SK-N-SH (cell line): Measurements from ENCODE around the gene KCNK5. TPM values are rescaled to one million over a fixed set of nuclear protein-coding genes. Genes with fewer than 3 reads are reported as not detected.

Source experiments
- CTCF ChIA-PET: fragments of 300-600, 350-600 bp; formaldehyde crosslinking; extraction: SDS; loops from one replicate; lab custom pipeline; 2021; lab: Yijun Ruan, JAX
- POLR2A ChIA-PET: fragments of 350-600 bp; sonication (Branson Sonifier 250); formaldehyde crosslinking; extraction: SDS; loops from one replicate; lab custom pipeline; 2020; ENCODE audit warnings: antibody characterized with exemption, inconsistent platforms; lab: Yijun Ruan, JAX
- DNase-seq: peaks from one replicate; pipeline ENCODE4 v3.0.0; 2012
- H2AFZ ChIP-seq: fragments of 200-600 bp; sonication (generic); 2 replicates; pipeline ENCODE4 v1.8.1; 2016; ENCODE audit warnings: antibody characterized with exemption, mild to moderate bottlenecking, low read depth
- H3F3A ChIP-seq: fragments of 200-600 bp; sonication (generic); replicated peaks from 2 replicates; pipeline ENCODE3; 2016; ENCODE audit warnings: antibody characterized with exemption, mild to moderate bottlenecking; ENCODE audit not compliant: insufficient read depth
- H3K27ac ChIP-seq, 2 experiments: fragments of 200-500 bp in 1 of 2; fragments of 200-600 bp in 1 of 2; sonication (Bioruptor generic) in 1 of 2; sonication (generic), shearing (Covaris generic) in 1 of 2; 2 replicates each; pipeline versions ENCODE4 v1.5.1 to v1.6.1; 2014 to 2016; ENCODE audit warnings: low read depth in 2 of 2, inconsistent platforms in 1 of 2, low read length in 1 of 2, mild to moderate bottlenecking in 1 of 2, mixed read lengths in 1 of 2
- H3K27me3 ChIP-seq: fragments of 200-600 bp; sonication (generic), shearing (Covaris generic); 2 replicates; pipeline ENCODE4 v1.6.1; 2016; ENCODE audit warnings: mixed run types; ENCODE audit not compliant: insufficient read depth
- H3K36me3 ChIP-seq, 2 experiments: fragments of 200-500 bp in 1 of 2; fragments of 200-600 bp in 1 of 2; sonication (Bioruptor generic) in 1 of 2; sonication (generic) in 1 of 2; replicated peaks in 1 of 2; 2 replicates each; pipeline versions ENCODE3 to v1.5.1; 2014 to 2016; ENCODE audit warnings: low read length in 1 of 2, mild to moderate bottlenecking in 1 of 2; ENCODE audit not compliant: insufficient read depth in 2 of 2, control insufficient read depth in 1 of 2
- H3K4me1 ChIP-seq, 2 experiments: fragments of 200-500 bp in 1 of 2; fragments of 200-600 bp in 1 of 2; sonication (Bioruptor generic) in 1 of 2; sonication (generic), shearing (Covaris generic) in 1 of 2; 2 replicates each; pipeline versions ENCODE4 v1.5.1 to v1.6.1; 2014 to 2016; ENCODE audit warnings: low read depth in 1 of 2, low read length in 1 of 2, mixed run types in 1 of 2; ENCODE audit not compliant: insufficient read depth in 2 of 2, control insufficient read depth in 1 of 2
- H3K4me2 ChIP-seq: fragments of 200-600 bp; sonication (generic), shearing (Covaris generic); 2 replicates; pipeline ENCODE4 v1.6.1; 2017; ENCODE audit warnings: mixed run types
- H3K4me3 ChIP-seq, 2 experiments: fragments of 200-500 bp in 1 of 2; fragments of 200-600 bp in 1 of 2; sonication (Bioruptor generic) in 1 of 2; sonication (generic), shearing (Covaris generic) in 1 of 2; 2 replicates each; pipeline versions ENCODE4 v1.5.1 to v1.8.1; 2014 to 2016; ENCODE audit warnings: low read depth in 2 of 2, inconsistent platforms in 1 of 2, low read length in 1 of 2, mild to moderate bottlenecking in 1 of 2, mixed read lengths in 1 of 2, moderate library complexity in 1 of 2
- H3K79me2 ChIP-seq: fragments of 200-600 bp; sonication (generic); 2 replicates; pipeline ENCODE4 v1.8.1; 2017; ENCODE audit warnings: mild to moderate bottlenecking; ENCODE audit not compliant: insufficient read depth
- H3K9ac ChIP-seq: fragments of 200-600 bp; sonication (generic); 2 replicates; pipeline ENCODE4 v1.6.1; 2017; ENCODE audit warnings: mixed run types
- H3K9me2 ChIP-seq: fragments of 200-600 bp; sonication (generic); 2 replicates; pipeline ENCODE4 v1.6.1; 2017; ENCODE audit warnings: mixed run types
- H3K9me3 ChIP-seq: fragments of 200-600 bp; sonication (generic); 2 replicates; pipeline ENCODE4 v1.6.1; 2017; ENCODE audit warnings: mixed run types, mild to moderate bottlenecking, moderate library complexity
- H4K20me1 ChIP-seq: fragments of 200-600 bp; sonication (generic); 2 replicates; pipeline ENCODE4 v1.6.1; 2017; ENCODE audit warnings: mild to moderate bottlenecking, mixed run types; ENCODE audit not compliant: insufficient read depth
- ELF1 ChIP-seq: IDR thresholded peaks from 2 replicates; pipeline ENCODE4 v1.4.0; 2012
- EP300 ChIP-seq, 2 experiments: IDR thresholded peaks; 2 replicates each; pipeline versions ENCODE4 v1.4.0 to v1.6.1; 2012; ENCODE audit warnings: borderline replicate concordance in 1 of 2, low read depth in 1 of 2, low read length in 1 of 2
- EZH2phosphoT487 ChIP-seq: fragments of 200-600 bp; sonication (generic); IDR thresholded peaks from 2 replicates; pipeline ENCODE4 v1.6.1; 2017; ENCODE audit warnings: low read depth, mixed run types, mild to moderate bottlenecking, antibody characterized with exemption, moderate library complexity, borderline replicate concordance
- FOSL2 ChIP-seq: IDR thresholded peaks from 2 replicates; pipeline ENCODE4 v1.4.0; 2012; ENCODE audit warnings: low read depth, mild to moderate bottlenecking, moderate library complexity, borderline replicate concordance
- FOXJ3 ChIP-seq: sonication (generic); formaldehyde crosslinking; IDR thresholded peaks from 2 replicates; pipeline ENCODE4 v1.5.1; 2020; ENCODE audit warnings: mild to moderate bottlenecking, missing genetic modification reagents
- RFX5 ChIP-seq: IDR thresholded peaks from 2 replicates; pipeline ENCODE4 v1.6.1; 2012; ENCODE audit warnings: mild to moderate bottlenecking, improper control_type of control experiment, low read length
- TCF12 ChIP-seq: IDR thresholded peaks from 2 replicates; pipeline ENCODE4 v1.4.0; 2012
- TEAD4 ChIP-seq: IDR thresholded peaks from 2 replicates; pipeline ENCODE4 v1.4.0; 2012; ENCODE audit warnings: mild to moderate bottlenecking, borderline replicate concordance; ENCODE audit not compliant: insufficient read depth
- WGBS: methylation state at CpG from one replicate; pipeline ENCODE4 v1.1.6; 2017; ENCODE audit warnings: low lambda C conversion rate; 5-methylcytosine and 5-hydroxymethylcytosine counted together
- polyA plus RNA-seq, 3 experiments: library from polyadenylated mRNA; depleted of rRNA; stranded (reverse); fragments of >200 nt; gene quantifications; 2 replicates each; pipeline ENCODE4 v1.2.3, GENCODE V29; 2012
- TF ChIP-seq, protein P1 (sequence below): IDR thresholded peaks from 2 replicates; pipeline ENCODE4 v1.4.0; 2012; ENCODE audit warnings: low read depth, borderline replicate concordance
- TF ChIP-seq, protein P2 (sequence below): IDR thresholded peaks from 2 replicates; pipeline ENCODE4 v1.6.1; 2012; ENCODE audit warnings: mild to moderate bottlenecking, low read depth, low read length, moderate library complexity
- TF ChIP-seq, protein P3 (sequence below): IDR thresholded peaks from 2 replicates; pipeline ENCODE4; 2012

KCNK5 gene
- polyA plus RNA-seq, 1 of the 3 experiments (the other 2 are of a cell fraction) = not detected

DNA sequence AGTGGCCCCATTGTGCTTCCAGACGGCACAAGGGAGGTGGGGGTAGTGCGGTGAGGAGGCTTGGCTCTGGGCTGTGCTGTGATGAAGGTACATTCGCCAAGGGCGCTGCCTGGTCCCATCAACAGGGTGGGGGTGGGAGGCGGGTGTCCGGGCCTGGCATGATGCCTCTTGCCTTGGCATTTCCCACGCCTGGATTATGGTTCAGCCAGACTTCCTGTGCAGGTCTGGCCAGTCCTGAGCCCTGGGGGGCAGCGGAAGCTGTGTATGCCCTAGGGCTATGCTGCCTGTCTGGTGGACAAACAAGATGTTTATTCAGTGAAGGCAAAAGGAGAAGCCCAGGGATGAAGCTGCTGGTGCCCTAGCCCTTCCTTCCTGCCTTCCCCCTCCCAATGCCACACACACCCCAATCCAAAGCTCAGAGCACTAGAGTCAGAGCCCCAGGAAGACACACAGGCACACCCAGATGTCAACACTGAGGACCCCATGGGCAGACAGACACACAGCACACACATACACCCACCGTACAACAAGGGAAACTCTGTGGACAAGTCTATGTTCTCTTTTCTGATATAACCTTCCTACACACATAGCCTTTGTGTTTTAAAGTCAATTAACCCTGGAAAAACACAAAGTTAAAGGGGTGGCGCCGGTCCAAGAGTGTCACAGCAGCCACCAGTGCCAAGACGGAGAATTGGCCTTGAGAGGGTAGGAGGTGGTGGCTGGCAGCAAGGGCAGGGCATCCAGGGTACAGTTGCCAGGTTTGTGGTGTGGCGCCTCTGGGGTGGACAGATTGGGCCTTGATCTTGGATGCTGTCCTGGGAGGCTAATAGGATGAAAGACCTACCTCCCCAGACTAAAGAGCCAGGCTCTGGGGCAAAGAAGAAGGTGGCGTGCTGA is 59.6 kb downstream of the KCNK5 start:
- Histone ChIP-seq H3K9me2 (no peaks in the 10 kb centered on the region), H3K9me3 (no peaks in the 10 kb centered on the region), H3K27ac (no peak overlapping the region), H3K4me1 (no peaks in the 10 kb centered on the region; a peak in 1 of 4 replicates), H3K4me2 (no peak overlapping the region), H2AFZ (no peak overlapping the region), H4K20me1 (no peaks in the 10 kb centered on the region), H3F3A (no peaks in the 10 kb centered on the region), H3K79me2 (no peaks in the 10 kb centered on the region), H3K27me3 (no peaks in the 10 kb centered on the region), H3K9ac (no peak overlapping the region), H3K36me3 (no peaks in the 10 kb centered on the region), H3K4me3 (no peak overlapping the region)
- 49% methylated on average over 13 of the region's 14 CpGs for WGBS
- DNase-seq = no peak
- TF ChIP-seq FOSL2 (no peak), FOXJ3 (CRISPR knock-in tag) (no peak), TEAD4 (no peak), TCF12 (no peak), ELF1 (no peak), EZH2phosphoT487 (no peak), EP300 (IDR thresholded peaks at IDR 0.05; ENCODE audit: borderline replicate concordance in 1 of 2, low read depth in 1 of 2, low read length in 1 of 2) (no peak), RFX5 (no peak)
- TF ChIP-seq, protein P1, sequence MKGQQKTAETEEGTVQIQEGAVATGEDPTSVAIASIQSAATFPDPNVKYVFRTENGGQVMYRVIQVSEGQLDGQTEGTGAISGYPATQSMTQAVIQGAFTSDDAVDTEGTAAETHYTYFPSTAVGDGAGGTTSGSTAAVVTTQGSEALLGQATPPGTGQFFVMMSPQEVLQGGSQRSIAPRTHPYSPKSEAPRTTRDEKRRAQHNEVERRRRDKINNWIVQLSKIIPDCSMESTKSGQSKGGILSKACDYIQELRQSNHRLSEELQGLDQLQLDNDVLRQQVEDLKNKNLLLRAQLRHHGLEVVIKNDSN = no peak
- TF ChIP-seq, protein P2, sequence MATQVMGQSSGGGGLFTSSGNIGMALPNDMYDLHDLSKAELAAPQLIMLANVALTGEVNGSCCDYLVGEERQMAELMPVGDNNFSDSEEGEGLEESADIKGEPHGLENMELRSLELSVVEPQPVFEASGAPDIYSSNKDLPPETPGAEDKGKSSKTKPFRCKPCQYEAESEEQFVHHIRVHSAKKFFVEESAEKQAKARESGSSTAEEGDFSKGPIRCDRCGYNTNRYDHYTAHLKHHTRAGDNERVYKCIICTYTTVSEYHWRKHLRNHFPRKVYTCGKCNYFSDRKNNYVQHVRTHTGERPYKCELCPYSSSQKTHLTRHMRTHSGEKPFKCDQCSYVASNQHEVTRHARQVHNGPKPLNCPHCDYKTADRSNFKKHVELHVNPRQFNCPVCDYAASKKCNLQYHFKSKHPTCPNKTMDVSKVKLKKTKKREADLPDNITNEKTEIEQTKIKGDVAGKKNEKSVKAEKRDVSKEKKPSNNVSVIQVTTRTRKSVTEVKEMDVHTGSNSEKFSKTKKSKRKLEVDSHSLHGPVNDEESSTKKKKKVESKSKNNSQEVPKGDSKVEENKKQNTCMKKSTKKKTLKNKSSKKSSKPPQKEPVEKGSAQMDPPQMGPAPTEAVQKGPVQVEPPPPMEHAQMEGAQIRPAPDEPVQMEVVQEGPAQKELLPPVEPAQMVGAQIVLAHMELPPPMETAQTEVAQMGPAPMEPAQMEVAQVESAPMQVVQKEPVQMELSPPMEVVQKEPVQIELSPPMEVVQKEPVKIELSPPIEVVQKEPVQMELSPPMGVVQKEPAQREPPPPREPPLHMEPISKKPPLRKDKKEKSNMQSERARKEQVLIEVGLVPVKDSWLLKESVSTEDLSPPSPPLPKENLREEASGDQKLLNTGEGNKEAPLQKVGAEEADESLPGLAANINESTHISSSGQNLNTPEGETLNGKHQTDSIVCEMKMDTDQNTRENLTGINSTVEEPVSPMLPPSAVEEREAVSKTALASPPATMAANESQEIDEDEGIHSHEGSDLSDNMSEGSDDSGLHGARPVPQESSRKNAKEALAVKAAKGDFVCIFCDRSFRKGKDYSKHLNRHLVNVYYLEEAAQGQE = no peak
- TF ChIP-seq, protein P3, sequence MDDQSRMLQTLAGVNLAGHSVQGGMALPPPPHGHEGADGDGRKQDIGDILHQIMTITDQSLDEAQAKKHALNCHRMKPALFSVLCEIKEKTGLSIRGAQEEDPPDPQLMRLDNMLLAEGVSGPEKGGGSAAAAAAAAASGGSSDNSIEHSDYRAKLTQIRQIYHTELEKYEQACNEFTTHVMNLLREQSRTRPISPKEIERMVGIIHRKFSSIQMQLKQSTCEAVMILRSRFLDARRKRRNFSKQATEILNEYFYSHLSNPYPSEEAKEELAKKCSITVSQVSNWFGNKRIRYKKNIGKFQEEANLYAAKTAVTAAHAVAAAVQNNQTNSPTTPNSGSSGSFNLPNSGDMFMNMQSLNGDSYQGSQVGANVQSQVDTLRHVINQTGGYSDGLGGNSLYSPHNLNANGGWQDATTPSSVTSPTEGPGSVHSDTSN = no peak
- POLR2A ChIA-PET = no interaction called here
- CTCF ChIA-PET = interaction anchor here (1.0 to 12.4 kb wide), 8 partner anchors 12 to 299 kb away, joined by 3 to 457 read pairs (median 4); no protein-coding TSS in a partner anchor
